ENCODE measurements around the gene SF1.

SF1 gene

GRCh38 chr11:64759722-64760719 lies 18.3 kb downstream of the SF1 start, which contains the start of gene PYGM:
PYGM (minus strand) TSS chr11:64759974; CDS start chr11:64759898, 76 bp downstream.
- peak in 1 of 2 donors; percentile 34 for DNase-seq

- DNase-seq, result no peak
Observed at GRCh38 chr11:64759131-64759721, 19.1 kb downstream of the SF1 start.

GRCh38 chr11:64758330-64759079 lies 19.8 kb downstream of the SF1 start:
- DNase-seq, result no peak

GRCh38 chr11:64757549-64758329 lies 20.6 kb downstream of the SF1 start:
- no peak for DNase-seq

GRCh38 chr11:64755681-64756361 lies 22.5 kb downstream of the SF1 start:
- DNase-seq, result no peak

- no peak for DNase-seq
Observed at GRCh38 chr11:64754919-64755662, 23.3 kb downstream of the SF1 start.

GRCh38 chr11:64754124-64754918 lies 24.0 kb downstream of the SF1 start:
- no peak for DNase-seq

GRCh38 chr11:64753380-64754123 lies 24.8 kb downstream of the SF1 start:
- DNase-seq, result no peak

- no peak for DNase-seq
Observed at GRCh38 chr11:64753019-64753379, 25.3 kb downstream of the SF1 start.

GRCh38 chr11:64752175-64752970 lies 26.0 kb downstream of the SF1 start:
- DNase-seq, result no peak

- DNase-seq, result no peak
Observed at GRCh38 chr11:64751580-64751979, 26.8 kb downstream of the SF1 start.

- no peak for DNase-seq
Observed at GRCh38 chr11:64751136-64751535, 27.2 kb downstream of the SF1 start.

GRCh38 chr11:64750361-64751054 lies 27.8 kb downstream of the SF1 start:
- peak in 1 of 2 donors; percentile 48 for DNase-seq

GRCh38 chr11:64747961-64748665 lies 30.2 kb downstream of the SF1 start:
- no peak for DNase-seq

GRCh38 chr11:64746486-64746885 lies 31.9 kb downstream of the SF1 start:
- no peak for DNase-seq

GRCh38 chr11:64745521-64746328 lies 32.6 kb downstream of the SF1 start:
- peak; percentile 79 to 85 for DNase-seq

GRCh38 chr11:64745189-64745520 lies 33.2 kb downstream of the SF1 start:
- DNase-seq, result peak; percentile 89 to 90

Data from CD4-positive, alpha-beta T cell treated with Interferon alpha-2 for 1 hour (primary cell).